ACHN (cell line): Measurements from ENCODE around the gene CDC42BPB.

Source experiments
- DNase-seq: peaks from one replicate; pipeline ENCODE4 v3.0.0-alpha.2; 2015
- in situ Hi-C: cut with HindIII; loops from 2 replicates; pipeline ENCODE4 v1.10.0; 2017; ENCODE audit warnings: low sequenced_read_pairs, low pct_ligation_motif_present, low pct_unique_long_range_greater_than_20kb

CDC42BPB gene

GRCh38 chr14:102983496-102983895 lies 73.9 kb downstream of the CDC42BPB start:
- DNase-seq: no peak
- in situ Hi-C loops: no loop called here

- in situ Hi-C loops: no loop called here
- no peak for DNase-seq
Measured at GRCh38 chr14:102982852-102983470, 74.4 kb downstream of the CDC42BPB start.

GRCh38 chr14:102980409-102980810 lies 76.9 kb downstream of the CDC42BPB start:
- no peak for DNase-seq
- in situ Hi-C loops: no loop called here

DNA sequence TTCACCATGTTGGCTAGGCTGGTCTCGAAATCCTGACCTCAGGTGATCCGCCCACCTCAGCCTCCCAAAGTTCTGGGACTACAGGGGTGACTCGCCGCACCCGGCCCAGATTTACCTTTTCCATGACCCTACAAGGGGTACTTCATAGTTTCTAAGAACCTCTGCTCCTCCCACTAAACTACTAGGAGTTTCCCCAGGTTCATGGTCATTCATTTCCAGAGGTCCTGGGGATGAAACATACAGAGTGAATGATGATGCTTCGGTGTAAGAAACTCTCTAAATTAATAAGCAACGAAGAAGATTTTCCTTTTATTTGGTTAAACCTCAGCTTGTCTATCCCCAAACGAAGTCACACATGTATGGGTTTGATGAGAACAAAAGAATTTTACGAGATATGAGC lies 77.9 kb downstream of the CDC42BPB start:
- DNase-seq: no peak
- in situ Hi-C loops: no loop called here

DNA sequence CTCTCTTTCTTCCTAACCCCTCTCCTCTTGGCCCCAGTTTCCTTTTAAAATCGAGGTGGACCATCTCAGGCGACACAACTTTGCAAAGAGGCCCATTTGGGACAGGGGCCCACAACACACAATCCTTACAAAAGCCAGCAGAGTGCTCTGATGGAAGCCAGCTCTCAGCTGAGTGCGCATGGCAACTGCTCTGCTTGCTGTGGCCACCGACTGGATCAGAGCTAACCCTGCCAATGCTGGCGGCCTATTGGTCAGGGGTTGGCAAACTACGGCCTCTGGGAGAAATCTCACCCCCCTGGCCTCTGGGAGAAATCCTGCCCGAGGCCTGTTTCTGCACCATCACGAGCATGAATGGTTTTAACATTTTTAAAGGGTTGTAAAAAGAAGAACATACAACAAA lies 79.9 kb downstream of the CDC42BPB start:
- in situ Hi-C loops: no loop called here
- no peak for DNase-seq

- in situ Hi-C loops: no loop called here
- DNase-seq: no peak
Measured at GRCh38 chr14:102975662-102976061, 81.7 kb downstream of the CDC42BPB start.

- no peak for DNase-seq
- in situ Hi-C loops: no loop called here
Measured at GRCh38 chr14:102973706-102974285, 83.6 kb downstream of the CDC42BPB start.

- DNase-seq: no peak
- in situ Hi-C loops: no loop called here
Measured at GRCh38 chr14:102971836-102972606, 85.3 kb downstream of the CDC42BPB start.

DNA sequence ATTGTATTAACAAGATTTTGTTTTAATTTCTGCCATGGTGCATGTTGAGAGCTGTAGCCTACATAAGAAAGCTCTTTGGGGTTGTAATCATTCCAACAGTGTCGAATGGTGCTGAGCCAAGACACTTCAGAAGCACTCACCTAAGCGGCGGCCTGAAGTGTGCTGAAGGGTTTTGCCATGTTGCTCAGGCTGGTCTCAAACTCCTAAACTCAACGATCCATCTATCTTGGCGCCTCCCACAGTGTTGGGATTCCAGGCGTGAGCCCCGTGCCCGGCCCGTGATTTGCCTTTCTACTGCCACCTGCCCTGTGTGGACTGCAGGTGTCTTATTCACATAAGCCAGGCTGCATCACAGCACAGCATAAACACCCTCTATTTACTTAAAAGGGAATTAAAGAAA lies 86.0 kb downstream of the CDC42BPB start:
- no peak for DNase-seq
- in situ Hi-C loops: no loop called here

DNA sequence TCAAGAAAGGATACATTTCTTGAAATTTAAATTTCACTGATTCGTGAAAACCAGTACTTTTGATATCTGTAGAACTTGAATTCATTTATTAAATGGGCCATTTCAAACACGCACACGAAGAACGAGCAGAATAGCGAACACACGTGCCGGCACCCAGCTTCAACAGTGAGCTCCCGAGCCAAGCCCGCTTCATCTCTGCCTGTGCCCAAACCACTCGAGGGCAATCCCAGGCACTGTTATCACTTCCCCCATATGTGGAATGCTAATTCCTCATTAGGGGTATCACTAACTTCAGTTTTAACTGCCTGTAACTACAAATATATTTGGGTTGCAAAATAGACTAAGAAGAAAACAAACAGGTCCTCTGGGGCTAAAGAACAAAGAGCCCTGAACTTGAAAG lies 86.9 kb downstream of the CDC42BPB start:
- DNase-seq: no peak
- in situ Hi-C loops: no loop called here

DNA sequence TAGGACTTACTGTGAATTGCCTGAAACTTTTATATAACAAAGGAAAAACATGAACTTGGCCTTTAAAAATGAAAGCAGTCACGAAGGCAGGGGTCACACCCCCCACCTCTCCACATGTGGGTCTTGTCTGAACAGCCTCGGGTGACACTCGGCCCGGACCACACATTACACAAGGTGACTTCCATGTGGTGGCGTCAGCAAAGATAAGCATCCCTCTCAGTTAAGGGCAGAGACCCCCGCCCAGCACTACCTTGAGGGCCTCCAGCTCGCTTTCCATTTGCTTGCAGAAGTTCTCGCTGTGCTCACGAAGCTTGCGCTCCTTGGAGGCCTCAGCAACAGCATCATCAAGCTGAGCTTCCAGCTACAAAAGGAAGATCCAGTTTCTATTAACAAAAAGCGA lies 87.4 kb downstream of the CDC42BPB start:
- in situ Hi-C loops: no loop called here
- no peak for DNase-seq

DNA sequence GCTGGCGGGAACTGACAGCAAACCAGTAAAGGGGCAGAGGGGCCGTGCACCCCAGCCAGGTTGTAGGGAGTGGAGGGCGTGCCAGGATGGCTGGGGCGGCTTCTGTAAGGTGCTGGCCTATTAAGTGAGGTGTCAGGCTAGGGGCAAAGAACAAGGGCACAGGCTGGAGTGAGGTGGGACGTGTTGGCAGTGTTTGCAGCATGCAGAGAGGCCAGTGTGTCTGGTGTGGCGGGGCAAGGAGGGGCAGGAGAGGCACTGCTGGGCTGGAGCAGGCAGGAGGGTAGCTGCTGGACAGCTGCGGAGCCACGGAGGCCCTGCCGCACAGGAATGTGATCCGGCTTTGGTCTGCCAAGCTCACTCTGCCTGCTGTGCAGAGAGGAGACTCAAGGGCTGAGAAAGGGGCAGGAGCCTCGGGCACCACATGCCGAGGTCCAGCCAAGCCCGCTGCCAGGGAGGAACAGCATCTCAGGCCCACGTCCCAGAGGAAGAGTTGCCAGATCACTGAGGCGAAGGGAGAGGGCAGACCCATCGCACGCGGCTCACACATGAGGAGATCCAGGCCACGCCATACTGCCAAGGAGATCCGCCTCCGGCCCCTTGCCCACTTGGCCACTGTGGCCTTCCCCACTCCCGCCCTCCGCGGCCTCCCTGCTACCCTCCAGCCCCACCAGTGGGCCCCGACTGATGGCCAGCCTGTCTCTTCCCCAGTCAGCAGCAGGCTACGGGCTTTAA lies 88.1 kb downstream of the CDC42BPB start:
- DNase-seq: no peak
- in situ Hi-C loops: no loop called here

DNA sequence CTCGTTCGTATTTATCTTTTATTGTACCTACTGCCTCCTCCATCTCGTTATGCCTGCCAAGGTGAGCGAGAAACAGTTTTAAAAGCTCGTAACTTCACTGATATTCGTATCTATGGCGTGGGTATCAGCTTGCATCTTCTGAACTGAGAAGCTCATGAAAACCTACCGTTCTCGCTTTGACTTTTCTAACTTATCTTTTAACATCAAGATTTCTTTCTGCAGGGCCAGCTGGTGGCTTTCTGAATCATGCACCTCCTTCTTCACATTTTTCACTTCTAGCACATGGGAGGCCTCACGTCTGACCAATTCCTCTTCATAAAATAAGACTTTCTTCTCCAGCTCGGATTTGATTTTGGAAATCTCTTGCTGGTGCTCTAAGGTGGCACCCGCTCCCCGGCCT lies 89.0 kb downstream of the CDC42BPB start:
- in situ Hi-C loops: no loop called here
- DNase-seq: no peak

DNA sequence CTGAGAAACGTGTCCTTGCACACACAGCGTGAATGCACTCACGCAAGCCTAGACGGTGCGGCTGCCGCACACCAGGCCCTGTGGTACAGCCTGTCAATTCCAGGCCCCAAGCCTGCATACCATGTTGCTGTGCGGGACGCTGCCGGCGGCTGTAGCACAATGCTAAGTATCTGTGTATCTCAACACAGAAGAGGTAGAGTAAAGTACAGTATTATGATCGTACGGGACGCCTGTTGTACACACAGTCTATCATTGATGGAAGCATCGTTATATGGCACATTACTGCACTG lies 89.9 kb downstream of the CDC42BPB start:
- in situ Hi-C loops: no loop called here

DNA sequence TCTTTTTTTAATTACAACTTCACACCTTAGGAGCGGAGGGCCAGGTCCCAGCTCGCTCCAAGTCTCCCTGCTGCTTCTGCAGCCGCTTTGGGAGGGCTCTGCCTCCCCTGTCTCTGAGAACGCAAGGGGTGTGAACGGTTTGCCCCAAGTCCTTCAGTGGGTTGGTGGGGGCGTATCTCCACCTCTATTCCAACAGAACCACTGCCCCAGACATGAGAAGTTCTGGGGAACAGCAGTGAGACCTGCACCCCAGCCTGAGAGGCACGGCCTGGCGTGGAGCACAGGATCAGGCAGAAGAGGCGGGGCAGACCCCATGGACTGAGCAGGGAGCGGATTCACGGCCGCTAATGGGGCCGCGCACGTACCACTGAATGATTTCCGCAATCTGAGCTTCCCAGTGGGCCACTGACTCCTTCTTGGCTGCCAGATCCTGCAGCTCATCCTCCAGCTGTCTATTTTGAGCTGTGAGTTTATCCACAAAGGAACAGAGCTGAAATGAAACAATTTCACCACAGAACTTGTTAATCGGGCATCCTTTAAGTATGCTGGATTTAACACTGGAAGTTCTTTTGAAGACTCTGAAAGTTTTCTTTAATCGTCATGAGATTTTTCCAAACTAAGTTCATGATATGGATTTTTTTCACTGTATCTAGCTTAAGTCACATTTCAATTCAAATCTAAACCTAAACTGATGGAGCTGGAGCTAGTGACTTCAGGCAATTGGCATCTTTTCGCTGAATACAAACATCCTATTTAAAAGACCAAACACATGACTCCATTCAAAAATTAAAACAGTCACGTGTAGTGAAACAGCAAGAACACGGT lies 90.5 kb downstream of the CDC42BPB start:
- DNase-seq: no peak
- in situ Hi-C loops: no loop called here

More for the DNA sequence above, 89.9 kb downstream of the CDC42BPB start:
- no peak for DNase-seq

DNA sequence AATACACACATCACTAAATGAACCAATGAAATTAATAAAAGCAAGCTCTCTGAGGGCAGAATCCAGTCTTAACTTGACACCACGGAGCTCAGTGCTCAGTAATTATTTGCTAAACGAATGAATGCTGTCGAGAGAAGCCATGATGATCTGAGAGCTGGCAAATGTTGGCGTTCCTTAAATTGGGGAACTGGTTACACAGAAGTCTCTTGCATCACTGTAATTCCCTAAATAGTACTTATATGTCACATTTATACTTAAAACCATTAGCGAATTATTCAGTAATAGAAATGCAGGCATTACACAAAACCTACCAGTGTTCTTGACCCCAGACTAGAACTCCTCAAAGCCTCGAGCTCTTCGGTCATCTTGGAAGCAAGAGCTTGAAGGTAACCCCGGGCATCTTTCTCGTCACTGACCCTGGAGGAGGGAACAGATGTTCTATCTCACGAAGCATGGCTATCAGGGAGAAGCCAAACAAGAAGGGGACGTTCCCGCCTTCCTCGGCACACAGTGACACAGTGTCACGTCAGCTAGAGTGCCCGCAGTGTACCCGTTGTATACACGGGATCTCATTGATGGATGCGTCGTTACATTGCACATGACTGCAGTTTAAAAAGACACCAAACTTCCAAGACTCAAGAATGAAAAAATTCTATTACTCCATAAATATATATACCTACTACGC lies 91.2 kb downstream of the CDC42BPB start:
- DNase-seq: no peak
- in situ Hi-C loops: no loop called here

- no peak for DNase-seq
- in situ Hi-C loops: no loop called here
Measured at GRCh38 chr14:102965282-102965681, 92.1 kb downstream of the CDC42BPB start.

DNA sequence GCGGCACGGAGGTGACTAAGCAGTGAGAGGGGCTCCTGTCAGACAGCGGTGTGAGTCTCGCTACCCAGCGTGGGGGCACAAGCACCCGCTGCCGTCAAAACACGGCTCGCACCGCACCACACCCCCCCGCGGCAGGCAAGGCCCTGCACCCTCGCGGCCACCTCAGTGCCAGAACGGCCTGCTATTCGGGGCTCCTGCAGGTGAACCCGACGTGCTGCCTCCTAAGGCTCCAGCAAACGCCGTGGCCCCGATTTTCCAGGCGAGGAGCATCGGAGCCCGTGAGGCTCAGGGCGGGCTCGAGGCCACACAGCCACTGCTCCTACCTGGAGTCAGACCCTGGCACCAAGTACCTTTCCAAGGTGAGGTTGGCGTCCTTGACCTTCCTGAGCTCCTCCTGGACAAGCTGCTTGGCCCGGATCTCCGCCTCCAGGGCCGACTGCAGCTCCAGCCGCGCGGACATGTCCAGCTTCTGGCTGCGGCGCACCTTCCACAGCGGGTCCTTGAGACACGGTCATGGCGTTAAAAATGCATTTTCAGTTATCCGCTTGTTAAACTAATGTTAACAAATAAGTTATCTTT lies 93.1 kb downstream of the CDC42BPB start:
- in situ Hi-C loops: no loop called here

More for the DNA sequence above, 93.1 kb downstream of the CDC42BPB start:
- no peak for DNase-seq
